PC-3 (cell line): ENCODE results near the gene NDUFA11. TPM values are rescaled to one million over a fixed set of nuclear protein-coding genes. Genes with fewer than 3 reads are reported as not detected.

Experiments used
- ATAC-seq: fragments of 200-7000 bp; cut with Tn5 transposase; 2 replicates; pipeline ENCODE4 v1.9.1; 2020; ENCODE audit warnings: mild to moderate bottlenecking, moderate library complexity
- BruUV-seq: library from RNA; stranded (reverse); fragments of 400-500 nt; replicated peaks from 2 replicates; lab custom pipeline; 2021; lab: Mats Ljungman, UMichigan
- CTCF ChIA-PET: fragments of 300-600 bp; sonication (Branson Sonifier 250); formaldehyde crosslinking; loops from one replicate; lab custom pipeline; 2022; ENCODE audit warnings: antibody characterized with exemption; lab: Charles Lee
- POLR2A ChIA-PET: fragments of 300-600 bp; sonication (Branson Sonifier 250); formaldehyde crosslinking; loops from one replicate; lab custom pipeline; 2022; ENCODE audit warnings: antibody characterized with exemption; ENCODE audit not compliant: unreplicated experiment; lab: Charles Lee
- DNase-seq: peaks from one replicate; pipeline ENCODE4 v3.0.0-alpha.2; 2015
- H2AFZ ChIP-seq: fragments of 300-600 bp; sonication (generic); 2 replicates; pipeline ENCODE4 v1.6.0; 2016; ENCODE audit warnings: antibody characterized with exemption, low read length
- H3F3A ChIP-seq: fragments of 300-600 bp; sonication (generic); one replicate; pipeline ENCODE4 v1.6.0; 2017; ENCODE audit warnings: antibody characterized with exemption, low read length, control low read depth, mild to moderate bottlenecking; ENCODE audit not compliant: unreplicated experiment
- H3K27ac ChIP-seq: fragments of 300-600 bp; sonication (generic); 2 replicates; pipeline ENCODE4 v1.5.1; 2016; ENCODE audit warnings: mild to moderate bottlenecking, low read length
- H3K27me3 ChIP-seq: fragments of 300-600 bp; sonication (generic); 2 replicates; pipeline ENCODE4 v1.6.1; 2016; ENCODE audit warnings: low read length, mixed read lengths
- H3K36me3 ChIP-seq: fragments of 300-600 bp; sonication (generic); 2 replicates; pipeline ENCODE4 v1.6.1; 2016; ENCODE audit warnings: low read depth, mixed run types, low read length, mixed read lengths
- H3K4me1 ChIP-seq: fragments of 300-600 bp; sonication (generic); 2 replicates; pipeline ENCODE4 v1.5.1; 2016; ENCODE audit warnings: low read length; ENCODE audit not compliant: insufficient read depth
- H3K4me2 ChIP-seq: fragments of 300-600 bp; sonication (generic); 2 replicates; pipeline ENCODE4 v1.6.0; 2016; ENCODE audit warnings: low read length
- H3K4me3 ChIP-seq: fragments of 300-600 bp; sonication (generic); 2 replicates; pipeline ENCODE4 v1.5.1; 2016; ENCODE audit warnings: mild to moderate bottlenecking, low read length, mixed read lengths
- H3K79me2 ChIP-seq: fragments of 300-600 bp; sonication (generic); 2 replicates; pipeline ENCODE4 v1.6.1; 2017; ENCODE audit warnings: low read length, mixed read lengths
- H3K9ac ChIP-seq: fragments of 300-600 bp; sonication (generic); 2 replicates; pipeline ENCODE4 v1.6.0; 2016; ENCODE audit warnings: mild to moderate bottlenecking, low read length
- H3K9me2 ChIP-seq: fragments of 300-600 bp; sonication (generic); replicated peaks from 2 replicates; pipeline ENCODE4 v1.6.1; 2016; ENCODE audit warnings: mixed run types, low read length, mixed read lengths
- H3K9me3 ChIP-seq: fragments of 300-600 bp; sonication (generic); 2 replicates; pipeline ENCODE4 v1.6.1; 2016; ENCODE audit warnings: low read length, mixed read lengths
- H4K20me1 ChIP-seq: fragments of 300-600 bp; sonication (generic); 2 replicates; pipeline ENCODE4 v1.6.1; 2016; ENCODE audit warnings: low read length, mixed read lengths
- EZH2 ChIP-seq: fragments of 300-600 bp; sonication (generic); IDR thresholded peaks from one replicate; pipeline ENCODE4 v1.6.1; 2017; ENCODE audit warnings: antibody characterized with exemption, mild to moderate bottlenecking, low read length; ENCODE audit not compliant: unreplicated experiment
- EZH2phosphoT487 ChIP-seq: fragments of 300-600 bp; sonication (generic); IDR thresholded peaks from 2 replicates; pipeline ENCODE4 v1.6.1; 2018; ENCODE audit warnings: mild to moderate bottlenecking, antibody characterized with exemption, low read length, borderline replicate concordance
- intact Hi-C: fragments of 100-400 bp; cut with micrococcal nuclease; formaldehyde crosslinking; loops from 2 replicates; pipeline ENCODE4 v1.9.0; 2023
- total RNA-seq: library from RNA; depleted of rRNA; stranded (reverse); fragments of >200 nt; gene quantifications from 2 replicates; pipeline ENCODE4 v1.2.3, GENCODE V29; 2014
- TF ChIP-seq, protein P1 (sequence below): fragments of 300-600 bp; sonication (generic); conservative IDR thresholded peaks from 2 replicates; pipeline ENCODE4 v1.5.1; 2017; ENCODE audit warnings: antibody characterized with exemption, low read depth, mild to moderate bottlenecking, low read length

Gene NDUFA11
- total RNA-seq, 1 experiment from 2014 or later: 669 TPM

DNA sequence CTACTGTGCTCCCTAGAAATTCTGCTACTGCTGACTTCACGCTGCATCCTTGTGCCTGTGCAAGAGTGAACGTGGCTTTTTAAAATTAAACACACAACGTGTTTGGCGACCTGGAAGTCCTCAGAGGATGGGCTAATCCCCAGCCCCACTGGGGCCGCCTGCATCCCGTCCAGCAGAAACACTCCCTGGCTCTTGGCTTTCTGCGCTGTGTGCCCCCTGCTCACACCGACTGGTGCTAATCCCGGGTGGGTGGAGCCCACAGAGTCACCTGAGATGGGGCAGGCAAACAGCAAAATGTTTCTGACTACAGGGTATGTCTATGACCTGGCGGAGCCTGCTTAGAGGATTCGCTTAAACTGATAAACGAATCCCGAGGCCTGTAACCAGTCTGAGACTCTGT, 25.6 kb upstream of the NDUFA11 start:
- no peaks in the 10 kb centered on the region for H4K20me1 ChIP-seq
- CTCF ChIA-PET: no interaction called here
- H3K27me3 ChIP-seq: no peaks in the 10 kb centered on the region
- H3K9me2 ChIP-seq: no peaks in the 10 kb centered on the region
- intact Hi-C loops: no loop called here
- no peaks in the 10 kb centered on the region for H3K9me3 ChIP-seq
- POLR2A ChIA-PET: no interaction called here
- no peak for TF ChIP-seq EZH2
- TF ChIP-seq, protein P1, sequence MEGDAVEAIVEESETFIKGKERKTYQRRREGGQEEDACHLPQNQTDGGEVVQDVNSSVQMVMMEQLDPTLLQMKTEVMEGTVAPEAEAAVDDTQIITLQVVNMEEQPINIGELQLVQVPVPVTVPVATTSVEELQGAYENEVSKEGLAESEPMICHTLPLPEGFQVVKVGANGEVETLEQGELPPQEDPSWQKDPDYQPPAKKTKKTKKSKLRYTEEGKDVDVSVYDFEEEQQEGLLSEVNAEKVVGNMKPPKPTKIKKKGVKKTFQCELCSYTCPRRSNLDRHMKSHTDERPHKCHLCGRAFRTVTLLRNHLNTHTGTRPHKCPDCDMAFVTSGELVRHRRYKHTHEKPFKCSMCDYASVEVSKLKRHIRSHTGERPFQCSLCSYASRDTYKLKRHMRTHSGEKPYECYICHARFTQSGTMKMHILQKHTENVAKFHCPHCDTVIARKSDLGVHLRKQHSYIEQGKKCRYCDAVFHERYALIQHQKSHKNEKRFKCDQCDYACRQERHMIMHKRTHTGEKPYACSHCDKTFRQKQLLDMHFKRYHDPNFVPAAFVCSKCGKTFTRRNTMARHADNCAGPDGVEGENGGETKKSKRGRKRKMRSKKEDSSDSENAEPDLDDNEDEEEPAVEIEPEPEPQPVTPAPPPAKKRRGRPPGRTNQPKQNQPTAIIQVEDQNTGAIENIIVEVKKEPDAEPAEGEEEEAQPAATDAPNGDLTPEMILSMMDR: no peak
- no peak for TF ChIP-seq EZH2phosphoT487
- peaks cover 80% of the 10 kb centered on the region for H3K36me3 ChIP-seq
- H3K9ac ChIP-seq: no peak overlapping the region
- H3K4me3 ChIP-seq: no peak overlapping the region
- no peak overlapping the region for H3K27ac ChIP-seq
- H3F3A ChIP-seq: no peaks in the 10 kb centered on the region
- no peaks in the 10 kb centered on the region for H3K79me2 ChIP-seq
- DNase-seq (no peak), ATAC-seq (no peak)
- BruUV-seq: no TSS peak
- H2AFZ ChIP-seq: no peak overlapping the region
- H3K4me1 ChIP-seq: no peaks in the 10 kb centered on the region
- no peak overlapping the region for H3K4me2 ChIP-seq

DNA sequence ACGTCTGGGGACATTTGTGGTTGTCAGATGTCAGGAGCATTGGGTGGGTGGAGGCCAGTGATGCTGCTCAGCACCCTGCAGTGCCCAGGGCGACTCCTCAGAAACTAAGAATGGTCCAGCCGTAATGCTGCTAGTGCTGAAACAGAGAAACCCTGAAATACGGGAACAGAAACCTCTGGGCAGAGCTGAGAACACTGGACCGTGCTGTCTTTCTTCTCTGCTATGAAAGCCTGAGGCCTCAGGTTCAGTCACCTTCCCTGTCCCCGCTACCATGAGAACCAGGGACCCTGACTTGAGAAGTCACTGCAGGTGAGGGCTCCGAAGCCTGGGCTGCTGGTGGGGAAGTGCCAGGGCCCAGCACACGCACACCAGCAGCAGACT, 23.8 kb upstream of the NDUFA11 start:
- Histone ChIP-seq H3K79me2 (no peaks in the 10 kb centered on the region), H3K4me3 (no peak overlapping the region), H3K27ac (no peak overlapping the region), H3K9ac (no peak overlapping the region), H3F3A (no peaks in the 10 kb centered on the region), H4K20me1 (no peaks in the 10 kb centered on the region), H3K4me1 (no peaks in the 10 kb centered on the region), H3K9me2 (no peaks in the 10 kb centered on the region), H3K4me2 (no peak overlapping the region), H2AFZ (no peak overlapping the region), H3K36me3 (peaks cover 85% of the 10 kb centered on the region), H3K9me3 (no peaks in the 10 kb centered on the region), H3K27me3 (no peaks in the 10 kb centered on the region)
- no TSS peak for BruUV-seq
- CTCF ChIA-PET: no interaction called here
- intact Hi-C loops: no loop called here
- POLR2A ChIA-PET: interaction anchor here (0.6 kb wide), 1 partner anchor 67 kb away, joined by 4 read pairs; no protein-coding TSS in a partner anchor
- ATAC-seq (no peak), DNase-seq (no peak)
- TF ChIP-seq EZH2 (no peak), EZH2phosphoT487 (no peak)
- TF ChIP-seq, protein P1: no peak

DNA sequence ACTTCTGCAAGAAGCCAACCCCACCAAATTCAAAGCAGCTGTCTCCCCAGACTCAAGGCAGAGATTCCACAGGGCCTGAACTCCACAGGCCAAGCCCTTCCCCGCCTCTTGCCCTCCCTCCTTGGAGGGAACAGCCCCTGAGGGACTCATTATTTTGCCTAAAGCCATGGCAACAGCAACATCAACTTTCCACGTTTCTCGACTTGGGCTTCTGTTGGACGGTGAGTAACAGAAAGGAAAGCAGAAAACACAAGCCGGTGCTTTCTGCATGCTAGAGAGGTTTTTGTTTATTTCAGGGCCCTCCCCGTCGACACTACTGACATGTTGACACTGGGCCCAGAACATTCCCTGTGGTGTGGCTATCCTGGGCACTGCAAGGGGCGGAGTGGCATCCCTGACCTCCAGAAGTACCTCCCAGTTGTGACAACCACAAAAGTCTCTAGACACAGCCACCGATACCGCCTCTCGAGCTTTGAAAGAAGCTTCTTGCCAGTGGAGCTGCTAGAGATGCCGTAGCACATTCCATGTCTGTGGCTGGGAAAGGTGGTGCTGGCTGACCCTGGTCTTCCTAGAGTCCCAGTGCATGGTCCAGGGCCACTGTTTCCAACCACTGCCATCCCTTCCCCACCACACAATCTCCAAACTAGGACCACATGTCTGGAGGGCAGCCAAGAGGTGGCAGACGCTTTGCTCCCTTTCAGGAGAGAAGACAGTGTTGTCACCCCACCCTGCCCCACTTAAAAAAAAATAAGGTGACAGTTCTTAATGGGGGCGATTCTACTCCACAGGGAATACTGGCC, 23.3 kb upstream of the NDUFA11 start:
- H3K36me3 ChIP-seq: peaks cover 86% of the 10 kb centered on the region
- no peak overlapping the region for H3K27ac ChIP-seq

More for the DNA sequence above, 23.3 kb upstream of the NDUFA11 start:
- Histone ChIP-seq H3K27me3 (no peaks in the 10 kb centered on the region), H3K4me3 (no peak overlapping the region), H3K9ac (no peak overlapping the region), H3K9me2 (no peaks in the 10 kb centered on the region), H3K79me2 (no peaks in the 10 kb centered on the region), H2AFZ (no peak overlapping the region), H3K4me1 (no peaks in the 10 kb centered on the region), H3K9me3 (no peaks in the 10 kb centered on the region), H3F3A (no peaks in the 10 kb centered on the region), H3K4me2 (no peak overlapping the region), H4K20me1 (no peaks in the 10 kb centered on the region)
- DNase-seq (no peak), ATAC-seq (no peak; the same call in 1 of the 2 replicates)
- ChIA-PET CTCF (no interaction called here), POLR2A (interaction anchor here (0.6 kb wide), 1 partner anchor 67 kb away, joined by 4 read pairs; no protein-coding TSS in a partner anchor)
- BruUV-seq: no TSS peak
- intact Hi-C loops: no loop called here
- no peak for TF ChIP-seq EZH2
- TF ChIP-seq, protein P1: no peak
- TF ChIP-seq EZH2phosphoT487: no peak
